ENCODE data around the gene MYBPC2. TPM values are rescaled to one million over a fixed set of nuclear protein-coding genes. Genes with fewer than 3 reads are reported as not detected.
A peak's percentile ranks its signal among the peaks of the same experiment; 100 is the strongest.
"Not testable (repeated sequence)": the region's sequence is repeated elsewhere in the genome, so short reads cannot be mapped to it uniquely, and the experiment has no call there.

The MYBPC2 gene
- total RNA-seq, 4 donors from 2014 or later: 0.21 TPM; not detected in 3

DNA sequence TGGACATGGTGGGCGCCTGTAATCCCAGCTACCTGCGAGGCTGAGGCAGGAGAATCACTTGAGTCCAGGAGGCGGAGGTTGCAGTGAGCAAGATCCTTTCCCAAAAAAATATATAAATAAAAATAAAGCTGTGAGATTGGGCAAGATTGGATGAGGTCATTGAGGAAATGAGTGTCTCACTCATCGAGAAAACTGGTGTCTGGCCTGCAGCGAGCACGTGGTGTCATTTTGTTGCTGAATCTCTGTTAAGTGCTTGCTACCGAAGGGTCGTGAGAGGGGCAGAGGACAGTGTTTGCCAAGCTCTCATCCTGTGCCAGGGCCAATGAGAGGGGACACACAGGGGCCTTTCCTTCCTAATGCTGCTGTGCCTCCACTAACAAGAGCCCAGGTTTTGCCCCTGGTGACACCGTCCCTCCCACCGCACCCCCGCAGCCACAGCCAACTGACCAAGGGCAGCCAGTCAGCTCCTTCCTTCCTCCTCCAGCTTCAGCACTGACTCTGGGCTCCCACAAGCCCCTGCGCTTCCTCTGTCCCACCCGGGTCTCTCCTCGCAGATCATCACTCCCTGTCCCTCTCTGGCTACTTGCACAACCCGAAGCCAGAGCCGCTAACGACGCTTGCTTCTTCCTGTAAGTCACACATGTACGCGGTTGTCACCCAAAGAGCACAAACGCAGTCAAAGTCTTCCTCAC is 45.4 kb upstream of the MYBPC2 start:
- Histone ChIP-seq H3K4me1 (peaks cover 0 to 24% (median 9%) of the 10 kb centered on the region in 4 donors), H3K9me3 (no peaks in the 10 kb centered on the region), H3K27ac (peak overlapping the region in 1 of 4 donors; percentile 28), H3K4me3 (no peak overlapping the region), H3K27me3 (no peaks in the 10 kb centered on the region), H3K36me3 (peaks cover 0 to 41% (median 0%) of the 10 kb centered on the region in 3 donors)
- no peak for TF ChIP-seq EP300 (IDR thresholded peaks at IDR 0.05)
- TF ChIP-seq, protein P1, sequence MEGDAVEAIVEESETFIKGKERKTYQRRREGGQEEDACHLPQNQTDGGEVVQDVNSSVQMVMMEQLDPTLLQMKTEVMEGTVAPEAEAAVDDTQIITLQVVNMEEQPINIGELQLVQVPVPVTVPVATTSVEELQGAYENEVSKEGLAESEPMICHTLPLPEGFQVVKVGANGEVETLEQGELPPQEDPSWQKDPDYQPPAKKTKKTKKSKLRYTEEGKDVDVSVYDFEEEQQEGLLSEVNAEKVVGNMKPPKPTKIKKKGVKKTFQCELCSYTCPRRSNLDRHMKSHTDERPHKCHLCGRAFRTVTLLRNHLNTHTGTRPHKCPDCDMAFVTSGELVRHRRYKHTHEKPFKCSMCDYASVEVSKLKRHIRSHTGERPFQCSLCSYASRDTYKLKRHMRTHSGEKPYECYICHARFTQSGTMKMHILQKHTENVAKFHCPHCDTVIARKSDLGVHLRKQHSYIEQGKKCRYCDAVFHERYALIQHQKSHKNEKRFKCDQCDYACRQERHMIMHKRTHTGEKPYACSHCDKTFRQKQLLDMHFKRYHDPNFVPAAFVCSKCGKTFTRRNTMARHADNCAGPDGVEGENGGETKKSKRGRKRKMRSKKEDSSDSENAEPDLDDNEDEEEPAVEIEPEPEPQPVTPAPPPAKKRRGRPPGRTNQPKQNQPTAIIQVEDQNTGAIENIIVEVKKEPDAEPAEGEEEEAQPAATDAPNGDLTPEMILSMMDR (IDR thresholded peaks at IDR 0.05): no peak
- TF ChIP-seq POLR2A (IDR thresholded peaks at IDR 0.05): no peak
- DNase-seq (ENCODE audit: low spot score in 2 of 2): no peak
- 79 to 86% methylated on average over 21 of the region's 21 CpGs for WGBS, 2 donors

DNA sequence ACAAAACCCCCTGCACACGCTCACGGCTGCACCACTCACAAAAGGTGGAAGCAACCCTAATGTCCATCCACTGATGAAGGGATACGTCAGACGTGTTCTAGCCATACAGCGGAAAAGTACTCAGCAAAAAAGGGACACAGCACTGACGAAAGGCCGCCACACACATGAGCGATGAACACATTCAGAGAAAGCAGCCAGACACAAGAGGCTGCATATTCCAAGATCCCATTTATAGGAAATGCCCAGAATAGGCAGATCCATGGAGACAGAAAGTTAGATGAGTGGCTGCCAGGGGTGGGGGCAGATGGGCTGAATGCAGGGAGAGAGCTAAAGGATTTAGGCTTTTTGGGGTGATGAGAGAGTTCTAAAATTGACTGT is 44.8 kb upstream of the MYBPC2 start:
- WGBS, 2 donors: 90 to 95% methylated on average over 8 of the region's 8 CpGs
- peaks cover 0 to 41% (median 0%) of the 10 kb centered on the region in 3 donors for H3K36me3 ChIP-seq
- H3K4me3 ChIP-seq: no peak overlapping the region
- no peaks in the 10 kb centered on the region for H3K27me3 ChIP-seq
- H3K27ac ChIP-seq: no peak overlapping the region
- no peak for DNase-seq (ENCODE audit: low spot score in 2 of 2)
- H3K4me1 ChIP-seq: peaks cover 0 to 24% (median 9%) of the 10 kb centered on the region in 4 donors
- no peaks in the 10 kb centered on the region for H3K9me3 ChIP-seq
- TF ChIP-seq, protein P1 (IDR thresholded peaks at IDR 0.05): no peak
- TF ChIP-seq POLR2A (IDR thresholded peaks at IDR 0.05): no peak
- TF ChIP-seq EP300 (IDR thresholded peaks at IDR 0.05): no peak

DNA sequence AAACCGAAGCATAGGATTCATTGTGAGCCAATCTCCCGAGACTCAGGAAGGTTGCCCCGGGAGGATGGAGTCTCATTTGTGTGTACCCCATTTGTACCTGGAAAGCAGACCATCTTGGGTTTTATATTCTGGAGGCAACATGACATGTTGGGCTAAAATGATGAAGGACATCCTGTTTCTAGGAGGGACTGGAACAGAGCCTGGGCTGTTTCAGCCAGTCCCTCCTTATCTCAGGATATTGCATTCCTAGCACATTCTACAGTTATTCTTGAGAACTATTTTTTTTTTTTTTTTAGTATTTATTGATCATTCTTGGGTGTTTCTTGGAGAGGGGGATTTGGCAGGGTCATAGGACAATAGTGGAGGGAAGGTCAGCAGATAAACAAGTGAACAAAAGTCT is 42.4 kb upstream of the MYBPC2 start:
- not testable (repeated sequence) for H3K4me3 ChIP-seq; DNase-seq (ENCODE audit: low spot score in 2 of 2); H3K4me1 ChIP-seq; H3K27me3 ChIP-seq; H3K27ac ChIP-seq; H3K9me3 ChIP-seq
- peaks cover 0 to 39% (median 0%) of the 10 kb centered on the region in 3 donors for H3K36me3 ChIP-seq
- 91 to 96% methylated on average over 3 of the region's 3 CpGs for WGBS, 2 donors

DNA sequence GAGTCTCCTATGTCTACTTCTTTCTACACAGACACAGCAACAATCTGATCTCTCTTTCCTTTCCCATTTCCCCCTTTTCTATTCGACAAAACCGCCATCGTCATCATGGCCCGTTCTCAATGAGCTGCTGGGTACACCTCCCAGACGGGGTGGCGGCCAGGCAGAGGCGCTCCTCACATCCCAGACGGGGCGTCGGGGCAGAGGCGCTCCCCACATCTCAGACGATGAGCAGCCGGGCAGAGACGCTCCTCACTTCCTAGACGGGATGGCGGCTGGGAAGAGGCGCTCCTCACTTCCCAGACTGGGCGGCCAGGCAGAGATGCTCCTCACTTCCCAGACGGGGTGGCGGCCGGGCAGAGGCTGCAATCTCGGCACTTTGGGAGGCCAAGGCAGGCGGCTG is 41.7 kb upstream of the MYBPC2 start:
- H3K36me3 ChIP-seq: peaks cover 0 to 39% (median 0%) of the 10 kb centered on the region in 3 donors
- DNase-seq (ENCODE audit: low spot score in 2 of 2); H3K9me3 ChIP-seq; H3K4me3 ChIP-seq; H3K4me1 ChIP-seq; H3K27me3 ChIP-seq; H3K27ac ChIP-seq: not testable (repeated sequence)
- 93 to 95% methylated on average over 19 to 21 of the region's 23 CpGs for WGBS, 2 donors

DNA sequence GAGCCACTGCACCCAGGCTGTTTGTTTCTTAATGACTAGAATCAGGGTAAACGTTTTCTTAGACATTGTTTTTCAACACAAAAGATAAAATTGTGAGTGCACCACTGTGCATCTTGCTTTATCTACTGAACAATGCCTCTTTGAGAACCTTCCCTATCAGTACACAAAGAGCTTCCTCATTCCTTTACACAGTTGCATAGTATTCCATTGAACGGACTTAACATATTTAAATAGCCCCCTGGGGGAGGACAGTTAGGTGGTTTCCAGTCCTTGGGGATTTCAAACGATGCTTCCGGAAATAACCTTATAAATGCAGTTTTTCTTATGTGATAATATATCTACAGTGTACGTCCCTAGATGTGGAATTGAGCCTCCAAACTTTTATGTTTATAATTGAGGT is 39.9 kb upstream of the MYBPC2 start:
- no peak for TF ChIP-seq EP300 (IDR thresholded peaks at IDR 0.05)
- TF ChIP-seq, protein P1 (IDR thresholded peaks at IDR 0.05): no peak
- no peak for TF ChIP-seq POLR2A (IDR thresholded peaks at IDR 0.05)
- WGBS, 2 donors: 87 to 88% methylated on average over 5 of the region's 5 CpGs

DNA sequence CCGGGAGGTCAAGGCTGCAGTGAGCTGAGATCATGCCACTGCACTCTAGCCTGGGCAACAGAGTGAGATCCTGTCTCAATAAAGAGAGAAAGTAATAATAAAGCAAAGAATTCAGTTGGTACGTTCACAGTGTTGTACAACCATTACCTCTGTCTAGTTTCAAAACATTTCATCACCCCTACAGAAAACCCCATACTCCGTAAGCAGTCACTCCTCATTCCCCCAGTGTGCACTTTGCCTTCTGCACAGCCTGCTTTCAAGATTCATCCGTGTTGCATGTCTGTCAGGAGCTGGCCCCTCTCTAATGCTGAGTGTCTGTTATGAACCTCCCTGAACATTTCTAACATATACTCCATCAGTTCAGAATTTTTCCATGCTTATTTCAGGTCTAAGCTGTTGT is 39.1 kb upstream of the MYBPC2 start:
- WGBS, 2 donors: 87 to 89% methylated on average over 4 of the region's 4 CpGs
- TF ChIP-seq, protein P1 (IDR thresholded peaks at IDR 0.05): no peak
- TF ChIP-seq POLR2A (IDR thresholded peaks at IDR 0.05): no peak
- TF ChIP-seq EP300 (IDR thresholded peaks at IDR 0.05): no peak
- H3K27ac ChIP-seq: no peak overlapping the region

More for the DNA sequence above, 39.9 kb upstream of the MYBPC2 start:
- no peak overlapping the region for H3K4me3 ChIP-seq
- H3K36me3 ChIP-seq: peaks cover 0 to 24% (median 0%) of the 10 kb centered on the region in 3 donors
- H3K27ac ChIP-seq: no peak overlapping the region
- no peaks in the 10 kb centered on the region for H3K27me3 ChIP-seq
- no peak for DNase-seq (ENCODE audit: low spot score in 2 of 2)
- H3K9me3 ChIP-seq: no peaks in the 10 kb centered on the region
- no peaks in the 10 kb centered on the region for H3K4me1 ChIP-seq

More for the DNA sequence above, 39.1 kb upstream of the MYBPC2 start:
- no peak for DNase-seq (ENCODE audit: low spot score in 2 of 2)
- Histone ChIP-seq H3K4me1 (no peaks in the 10 kb centered on the region), H3K9me3 (no peaks in the 10 kb centered on the region), H3K27me3 (no peaks in the 10 kb centered on the region), H3K4me3 (no peak overlapping the region), H3K36me3 (peaks cover 0 to 22% (median 0%) of the 10 kb centered on the region in 3 donors)

All from tibial nerve (tissue), 4 donors.